ENCODE results near the gene CDH4.

CDH4 gene

GRCh38 chr20:61917474-61918145 is 665.5 kb downstream of the CDH4 start:
- no peak overlapping the region for H3K9ac ChIP-seq (ENCODE audit: low read depth, low read length)
- H3K36me3 ChIP-seq (ENCODE audit: insufficient read depth, low read length) = peaks cover 6% of the 10 kb centered on the region
- no peak overlapping the region for H3K4me2 ChIP-seq (ENCODE audit: low read length)
- H3K4me3 ChIP-seq (ENCODE audit: low read length) = no peak overlapping the region
- no peaks in the 10 kb centered on the region for H3K4me1 ChIP-seq (ENCODE audit: control insufficient read depth, insufficient read depth, low read length)
- no peaks in the 10 kb centered on the region for H3K27me3 ChIP-seq (ENCODE audit: control insufficient read depth, insufficient read depth, low read length)
- H3K9me3 ChIP-seq (replicated peaks; ENCODE audit: low read length) = no peaks in the 10 kb centered on the region

DNA sequence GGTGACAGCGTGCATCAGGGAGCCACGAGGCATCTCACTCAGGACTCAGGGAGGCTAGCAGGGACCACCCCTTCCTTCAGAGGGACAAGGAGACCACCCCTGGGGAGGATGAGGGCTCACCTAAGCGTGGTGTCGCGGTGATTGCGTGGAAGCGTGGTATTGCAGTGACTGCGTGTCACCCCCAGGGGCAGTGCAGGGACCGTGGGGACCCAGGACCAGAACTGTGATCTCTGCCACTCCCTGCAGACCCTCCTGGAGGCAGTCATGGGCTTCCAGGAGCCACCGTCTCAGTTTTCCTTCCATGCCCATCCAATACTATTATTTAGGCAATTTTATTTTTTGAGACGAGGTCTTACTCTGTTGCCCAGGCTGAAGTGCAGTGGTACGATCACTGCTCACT is 666.5 kb downstream of the CDH4 start:
- Histone ChIP-seq H3K4me3 (ENCODE audit: low read length) (no peak overlapping the region), H3K9me3 (replicated peaks; ENCODE audit: low read length) (no peaks in the 10 kb centered on the region), H3K4me2 (ENCODE audit: low read length) (no peak overlapping the region), H3K36me3 (ENCODE audit: insufficient read depth, low read length) (peaks cover 6% of the 10 kb centered on the region), H3K27me3 (ENCODE audit: control insufficient read depth, insufficient read depth, low read length) (no peaks in the 10 kb centered on the region), H3K9ac (ENCODE audit: low read depth, low read length) (no peak overlapping the region), H3K4me1 (ENCODE audit: control insufficient read depth, insufficient read depth, low read length) (no peaks in the 10 kb centered on the region)

- no peaks in the 10 kb centered on the region for H3K27me3 ChIP-seq (ENCODE audit: control insufficient read depth, insufficient read depth, low read length)
- H3K9ac ChIP-seq (ENCODE audit: low read depth, low read length) = no peak overlapping the region
- H3K4me2 ChIP-seq (ENCODE audit: low read length) = no peak overlapping the region
- peaks cover 6% of the 10 kb centered on the region for H3K36me3 ChIP-seq (ENCODE audit: insufficient read depth, low read length)
- H3K9me3 ChIP-seq (replicated peaks; ENCODE audit: low read length) = no peaks in the 10 kb centered on the region
- H3K4me1 ChIP-seq (ENCODE audit: control insufficient read depth, insufficient read depth, low read length) = no peaks in the 10 kb centered on the region
- no peak overlapping the region for H3K4me3 ChIP-seq (ENCODE audit: low read length)
Observed at GRCh38 chr20:61919239-61919638, 667.2 kb downstream of the CDH4 start.

DNA sequence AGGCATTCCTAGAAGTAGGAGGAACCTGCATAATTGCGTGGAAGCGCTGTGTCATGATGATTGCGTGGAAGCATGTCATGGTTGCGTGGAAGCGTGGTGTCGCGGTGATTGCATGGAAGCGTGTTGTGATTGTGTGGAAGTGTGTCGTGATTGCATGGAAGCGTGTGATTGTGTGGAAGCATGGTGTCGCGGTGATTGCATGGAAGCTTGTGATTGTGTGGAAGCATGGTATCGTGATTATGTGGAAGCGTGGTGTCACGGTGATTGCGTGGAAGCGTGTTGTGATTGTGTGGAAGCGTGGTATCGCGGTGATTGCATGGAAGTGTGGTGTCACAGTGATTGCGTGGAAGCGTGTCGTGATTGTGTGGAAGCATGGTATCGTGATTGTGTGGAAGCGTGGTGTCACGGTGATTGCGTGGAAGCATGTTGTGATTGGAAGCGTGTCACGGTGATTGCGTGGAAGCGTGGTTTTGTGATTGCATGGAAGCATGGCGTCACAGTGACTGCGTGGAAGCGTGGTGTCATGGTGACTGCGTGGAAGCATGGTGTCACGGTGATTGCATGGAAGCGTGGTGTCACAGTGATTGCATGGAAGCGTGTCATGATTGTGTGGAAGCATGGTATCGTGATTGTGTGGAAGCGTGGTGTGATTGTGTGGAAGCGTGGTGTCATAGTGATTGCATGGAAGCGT is 667.8 kb downstream of the CDH4 start:
- H3K4me2 ChIP-seq (ENCODE audit: low read length) = no peak overlapping the region
- H3K4me1 ChIP-seq (ENCODE audit: control insufficient read depth, insufficient read depth, low read length) = peaks cover under 1% of the 10 kb centered on the region
- H3K36me3 ChIP-seq (ENCODE audit: insufficient read depth, low read length) = peaks cover 6% of the 10 kb centered on the region
- no peaks in the 10 kb centered on the region for H3K27me3 ChIP-seq (ENCODE audit: control insufficient read depth, insufficient read depth, low read length)
- H3K4me3 ChIP-seq (ENCODE audit: low read length) = no peak overlapping the region
- H3K9ac ChIP-seq (ENCODE audit: low read depth, low read length) = no peak overlapping the region
- H3K9me3 ChIP-seq (replicated peaks; ENCODE audit: low read length) = no peaks in the 10 kb centered on the region

DNA sequence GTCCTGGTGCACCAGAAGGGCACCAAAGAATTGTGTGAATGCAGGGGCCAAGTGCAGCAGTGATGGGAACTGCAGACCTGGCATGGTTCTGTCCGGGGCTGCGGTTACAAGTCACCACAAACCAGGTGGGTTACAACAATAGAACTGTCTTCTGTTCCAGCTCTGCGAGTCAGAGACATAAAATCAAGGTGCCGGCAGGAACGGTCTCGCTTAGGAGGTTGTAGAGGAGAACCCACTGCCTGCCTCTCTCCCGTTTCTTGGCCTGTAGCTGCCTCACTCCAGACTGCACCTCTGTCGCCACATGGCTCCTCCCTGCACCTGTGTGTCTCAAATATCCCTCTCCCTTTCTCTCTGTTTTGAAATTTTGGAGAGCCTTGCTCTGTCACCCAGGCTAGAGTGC is 670.4 kb downstream of the CDH4 start:
- no peak overlapping the region for H3K4me3 ChIP-seq (ENCODE audit: low read length)
- H3K4me2 ChIP-seq (ENCODE audit: low read length) = no peak overlapping the region
- H3K9me3 ChIP-seq (replicated peaks; ENCODE audit: low read length) = no peaks in the 10 kb centered on the region
- H3K36me3 ChIP-seq (ENCODE audit: insufficient read depth, low read length) = no peaks in the 10 kb centered on the region
- H3K4me1 ChIP-seq (ENCODE audit: control insufficient read depth, insufficient read depth, low read length) = peaks cover 16% of the 10 kb centered on the region
- no peak overlapping the region for H3K9ac ChIP-seq (ENCODE audit: low read depth, low read length)
- H3K27me3 ChIP-seq (ENCODE audit: control insufficient read depth, insufficient read depth, low read length) = no peaks in the 10 kb centered on the region

DNA sequence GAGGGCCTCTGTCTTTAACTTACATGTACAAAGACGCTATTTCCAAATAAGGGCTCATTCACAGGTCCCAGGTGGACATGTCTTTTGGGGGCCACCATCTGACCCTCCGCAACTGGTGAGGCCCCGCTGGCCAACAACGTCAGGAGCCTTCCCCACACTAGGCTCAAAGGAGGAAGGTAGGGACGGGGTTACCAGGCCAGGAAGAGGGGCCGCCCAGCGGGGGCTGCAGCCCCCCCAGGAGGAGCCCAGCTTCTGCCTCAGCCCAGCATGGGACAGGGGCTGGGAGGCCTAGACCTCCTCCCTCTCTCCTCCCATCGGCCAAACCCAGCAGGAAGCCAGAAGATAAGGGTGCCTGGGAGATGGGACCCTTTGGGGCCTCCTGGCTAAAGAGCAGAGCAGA is 670.9 kb downstream of the CDH4 start:
- H3K4me3 ChIP-seq (ENCODE audit: low read length) = no peak overlapping the region
- H3K36me3 ChIP-seq (ENCODE audit: insufficient read depth, low read length) = no peaks in the 10 kb centered on the region
- H3K4me2 ChIP-seq (ENCODE audit: low read length) = no peak overlapping the region
- peaks cover 16% of the 10 kb centered on the region for H3K4me1 ChIP-seq (ENCODE audit: control insufficient read depth, insufficient read depth, low read length)
- no peak overlapping the region for H3K9ac ChIP-seq (ENCODE audit: low read depth, low read length)
- H3K9me3 ChIP-seq (replicated peaks; ENCODE audit: low read length) = no peaks in the 10 kb centered on the region
- no peaks in the 10 kb centered on the region for H3K27me3 ChIP-seq (ENCODE audit: control insufficient read depth, insufficient read depth, low read length)

DNA sequence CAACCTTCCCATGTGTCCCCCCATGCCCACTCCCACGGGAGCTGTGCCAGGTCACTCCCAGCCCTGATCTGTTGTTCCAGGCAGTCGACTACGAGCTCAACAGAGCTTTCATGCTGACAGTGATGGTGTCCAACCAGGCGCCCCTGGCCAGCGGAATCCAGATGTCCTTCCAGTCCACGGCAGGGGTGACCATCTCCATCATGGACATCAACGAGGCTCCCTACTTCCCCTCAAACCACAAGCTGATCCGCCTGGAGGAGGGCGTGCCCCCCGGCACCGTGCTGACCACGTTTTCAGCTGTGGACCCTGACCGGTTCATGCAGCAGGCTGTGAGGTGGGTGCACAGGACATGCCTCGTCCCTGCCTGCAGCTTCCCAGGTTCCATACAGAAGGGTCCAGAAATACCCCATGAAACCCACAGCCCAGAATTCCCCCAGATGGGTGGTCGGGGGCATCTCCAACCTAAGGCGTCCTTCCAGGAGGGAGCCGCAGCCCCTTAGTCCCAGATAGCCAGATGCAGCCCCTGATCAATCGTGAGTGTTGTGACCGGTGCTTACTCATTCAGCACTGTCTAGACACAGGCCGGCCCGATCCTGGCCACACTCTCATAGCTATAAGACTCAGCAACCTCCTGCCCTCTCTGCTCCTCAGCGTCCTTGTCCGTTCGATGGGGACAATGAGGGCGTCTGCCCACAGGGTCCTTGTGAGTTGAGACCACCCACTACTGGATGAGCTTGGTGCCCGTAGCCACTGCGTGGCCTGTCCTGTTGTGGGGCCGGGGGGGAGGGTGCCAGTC is 671.5 kb downstream of the CDH4 start:
- Histone ChIP-seq H3K36me3 (ENCODE audit: insufficient read depth, low read length) (peaks cover 4% of the 10 kb centered on the region), H3K4me3 (ENCODE audit: low read length) (no peak overlapping the region), H3K9me3 (replicated peaks; ENCODE audit: low read length) (no peaks in the 10 kb centered on the region), H3K27me3 (ENCODE audit: control insufficient read depth, insufficient read depth, low read length) (no peaks in the 10 kb centered on the region), H3K4me2 (ENCODE audit: low read length) (no peak overlapping the region), H3K4me1 (ENCODE audit: control insufficient read depth, insufficient read depth, low read length) (peaks cover 16% of the 10 kb centered on the region), H3K9ac (ENCODE audit: low read depth, low read length) (no peak overlapping the region)

GRCh38 chr20:61924211-61924857 is 672.3 kb downstream of the CDH4 start:
- H3K4me3 ChIP-seq (ENCODE audit: low read length) = no peak overlapping the region
- H3K36me3 ChIP-seq (ENCODE audit: insufficient read depth, low read length) = peaks cover 4% of the 10 kb centered on the region
- H3K9ac ChIP-seq (ENCODE audit: low read depth, low read length) = no peak overlapping the region
- no peak overlapping the region for H3K4me2 ChIP-seq (ENCODE audit: low read length)
- H3K27me3 ChIP-seq (ENCODE audit: control insufficient read depth, insufficient read depth, low read length) = no peaks in the 10 kb centered on the region
- peaks cover 16% of the 10 kb centered on the region for H3K4me1 ChIP-seq (ENCODE audit: control insufficient read depth, insufficient read depth, low read length)
- H3K9me3 ChIP-seq (replicated peaks; ENCODE audit: low read length) = no peaks in the 10 kb centered on the region

- Histone ChIP-seq H3K9me3 (replicated peaks; ENCODE audit: low read length) (no peaks in the 10 kb centered on the region), H3K36me3 (ENCODE audit: insufficient read depth, low read length) (peaks cover 11% of the 10 kb centered on the region), H3K4me1 (ENCODE audit: control insufficient read depth, insufficient read depth, low read length) (peaks cover 16% of the 10 kb centered on the region), H3K9ac (ENCODE audit: low read depth, low read length) (peak overlapping the region; percentile 29), H3K27me3 (ENCODE audit: control insufficient read depth, insufficient read depth, low read length) (no peaks in the 10 kb centered on the region), H3K4me3 (ENCODE audit: low read length) (no peak overlapping the region), H3K4me2 (ENCODE audit: low read length) (no peak overlapping the region)
Observed at GRCh38 chr20:61924858-61925554, 672.9 kb downstream of the CDH4 start.

GRCh38 chr20:61925555-61926252 is 673.6 kb downstream of the CDH4 start:
- Histone ChIP-seq H3K4me2 (ENCODE audit: low read length) (peak overlapping the region; percentile 59), H3K4me3 (ENCODE audit: low read length) (peak overlapping the region; percentile 49)

More at GRCh38 chr20:61925555-61926252, 673.6 kb downstream of the CDH4 start:
- Histone ChIP-seq H3K9ac (ENCODE audit: low read depth, low read length) (peak overlapping the region; percentile 29), H3K36me3 (ENCODE audit: insufficient read depth, low read length) (peaks cover 12% of the 10 kb centered on the region), H3K27me3 (ENCODE audit: control insufficient read depth, insufficient read depth, low read length) (no peaks in the 10 kb centered on the region), H3K4me1 (ENCODE audit: control insufficient read depth, insufficient read depth, low read length) (peaks cover 16% of the 10 kb centered on the region), H3K9me3 (replicated peaks; ENCODE audit: low read length) (no peaks in the 10 kb centered on the region)
